ENCODE data around the gene INHBB. TPM values are rescaled to one million over a fixed set of nuclear protein-coding genes. Genes with fewer than 3 reads are reported as not detected.
A peak's percentile ranks its signal among the peaks of the same experiment; 100 is the strongest.

Gene INHBB
- total and polyA plus RNA-seq, 2 of the 4 experiments (the other 2 are of a cell fraction), result 0.18 to 0.92 TPM

GRCh38 chr2:120398051-120398995, 52.4 kb downstream of the INHBB start:
- Histone ChIP-seq H2BK15ac (ENCODE audit: low read depth, low read length) (no peak overlapping the region), H4K20me1 (ENCODE audit: insufficient read depth, low read length) (0 out of 2 replicates have a peak, but pooled peaks cover 3% of the 10 kb centered on the region), H3K4me1 (ENCODE audit: control insufficient read depth, insufficient read depth, low read length) (peaks cover 7% of the 10 kb centered on the region; the same call in 1 of the 2 replicates), H3K4me3 (ENCODE audit: insufficient read depth, low read depth, low read length) (no peak overlapping the region), H3K27ac (ENCODE audit: insufficient read depth, low read length) (no peak overlapping the region), H2BK120ac (ENCODE audit: low read depth, low read length) (no peak overlapping the region), H3K9me3 (ENCODE audit: control insufficient read depth, insufficient read depth, low read length) (peaks cover 1% of the 10 kb centered on the region; the same call in 1 of the 2 replicates), H2BK5ac (ENCODE audit: low read depth, low read length, poor library complexity, severe bottlenecking) (no peak overlapping the region), H3K79me1 (ENCODE audit: low read depth in 1 of 2, low read length in 2 of 2) (no peaks in the 10 kb centered on the region), H3K23ac (ENCODE audit: low read depth, low read length) (no peak overlapping the region), H4K91ac (ENCODE audit: insufficient read depth, low read depth, low read length) (no peak overlapping the region), H2AK5ac (ENCODE audit: low read depth, low read length) (no peak overlapping the region), H3K56ac (ENCODE audit: extremely low read depth, insufficient read depth, low read length) (no peak overlapping the region), H3K14ac (replicated peaks; ENCODE audit: low read depth, low read length) (no peak overlapping the region), H3K9ac (ENCODE audit: low read depth, low read length) (no peak overlapping the region), H4K8ac (ENCODE audit: low read depth in 2 of 2, low read length in 2 of 2) (no peak overlapping the region), H3K9me1 (ENCODE audit: insufficient read depth, low read length) (0 out of 2 replicates have a peak, but pooled peaks cover under 1% of the 10 kb centered on the region), H2AK9ac (replicated peaks; ENCODE audit: low read depth, low read length, poor library complexity) (no peak overlapping the region), H4K5ac (ENCODE audit: low read depth, low read length) (no peak overlapping the region), H2BK20ac (ENCODE audit: low read depth, low read length) (no peak overlapping the region), H3K4me2 (ENCODE audit: low read depth, low read length) (no peak overlapping the region), H3K36me3 (ENCODE audit: control insufficient read depth, insufficient read depth, low read length) (no peaks in the 10 kb centered on the region), H2AFZ (replicated peaks; ENCODE audit: low read length, poor library complexity) (no peak overlapping the region), H3K27me3 (ENCODE audit: control insufficient read depth, insufficient read depth, low read length) (peaks cover 52% of the 10 kb centered on the region), H3K4ac (ENCODE audit: low read depth, low read length) (no peak overlapping the region), H3K18ac (ENCODE audit: low read depth, low read length) (no peak overlapping the region)
- peak; percentile 58 for DNase-seq
- dilution Hi-C loops (cut with HindIII; ENCODE audit: low sequenced_read_pairs, unreplicated experiment) (no loop called here), in situ Hi-C loops (cut with MboI; ENCODE audit: low sequenced_read_pairs) (no loop called here), intact Hi-C loops (cut with micrococcal nuclease) (no loop called here)
- ChIA-PET CTCF (no interaction called here), POLR2A (ENCODE audit: unreplicated experiment) (no interaction called here)
- TF ChIP-seq RFX5 (IDR thresholded peaks at IDR 0.05; ENCODE audit: low read depth, low read length), result no peak
- TF ChIP-seq ELK1 (IDR thresholded peaks at IDR 0.05; ENCODE audit: borderline replicate concordance, low read depth, low read length), result no peak
- no peak for TF ChIP-seq NFE2L2 (IDR thresholded peaks at IDR 0.05; ENCODE audit: low read depth, low read length)
- no peak for TF ChIP-seq FOS (IDR thresholded peaks at IDR 0.05; ENCODE audit: low read depth, low read length)
- TF ChIP-seq POLR2A (IDR thresholded peaks at IDR 0.05; ENCODE audit: low read depth, low read length), result no peak
- no peak for TF ChIP-seq CTCF (conservative IDR thresholded peaks at IDR 0.05; ENCODE audit: low read depth, low read length)
- TF ChIP-seq USF2 (IDR thresholded peaks at IDR 0.05; ENCODE audit: low read depth, low read length), result no peak
- no peak for TF ChIP-seq MAZ (IDR thresholded peaks at IDR 0.05; ENCODE audit: borderline replicate concordance, low read depth, low read length)
- TF ChIP-seq RCOR1 (IDR thresholded peaks at IDR 0.05; ENCODE audit: insufficient replicate concordance, low read length), result no peak
- TF ChIP-seq RAD21 (IDR thresholded peaks at IDR 0.05; ENCODE audit: low read length), result no peak
- no peak for TF ChIP-seq CEBPB (IDR thresholded peaks at IDR 0.05; ENCODE audit: low read depth, low read length)
- TF ChIP-seq MAFK (IDR thresholded peaks at IDR 0.05; ENCODE audit: low read depth, low read length), result no peak
- no peak for TF ChIP-seq CHD1 (IDR thresholded peaks at IDR 0.05; ENCODE audit: low read depth, low read length)
- no TSS peak for BruUV-seq (replicated peaks)
- peak; percentile 77 for ATAC-seq (ENCODE audit: low read depth)
- 62% methylated on average over 6 of the region's 18 CpGs; no CpG with 5 or more reads in 1 of the 2 experiments for WGBS, 2 experiments (ENCODE audit: extremely low coverage in 2 of 2, insufficient read length in 1 of 2)

Measured in IMR-90 (cell line).